HCT116 (cell line): ENCODE results near the gene CPED1.

ENCODE experiments used
- CBX3 ChIP-seq: IDR thresholded peaks from 2 replicates; pipeline ENCODE4 v1.6.1; 2012; ENCODE audit warnings: low read depth
- EZH2 ChIP-seq: fragments of 200-600 bp; sonication (generic); IDR thresholded peaks from 2 replicates; pipeline ENCODE4 v1.6.1; 2017; ENCODE audit warnings: antibody characterized with exemption, mixed run types
- POLR2A ChIP-seq: IDR thresholded peaks from 2 replicates; pipeline ENCODE4 v1.7.0; 2011; ENCODE audit warnings: borderline replicate concordance; ENCODE audit not compliant: insufficient read depth, insufficient read length; ENCODE audit errors: extremely low read depth
- ZNF274 ChIP-seq: fragments of 200-500 bp; sonication (Bioruptor generic); IDR thresholded peaks from 2 replicates; pipeline ENCODE4 v1.6.1; 2014; ENCODE audit warnings: mild to moderate bottlenecking, low read depth, low read length, inconsistent platforms
- TF ChIP-seq, protein P1 (sequence below), 3 experiments: fragments of 200-600 bp in 1 of 3; sonication (generic) in 1 of 3; IDR thresholded peaks in 2 of 3; conservative IDR thresholded peaks in 1 of 3; 2 replicates each; pipeline ENCODE4 v1.5.1; 2012 to 2017; ENCODE audit warnings: low read depth in 2 of 3, low read length in 2 of 3, antibody characterized with exemption in 1 of 3, borderline replicate concordance in 1 of 3, control low read depth in 1 of 3, mild to moderate bottlenecking in 1 of 3, mixed read lengths in 1 of 3, mixed run types in 1 of 3, moderate library complexity in 1 of 3; ENCODE audit not compliant: insufficient read depth in 1 of 3
- TF ChIP-seq, protein P2 (sequence below): IDR thresholded peaks from 2 replicates; pipeline ENCODE4 v1.6.1; 2012; ENCODE audit warnings: low read depth

DNA sequence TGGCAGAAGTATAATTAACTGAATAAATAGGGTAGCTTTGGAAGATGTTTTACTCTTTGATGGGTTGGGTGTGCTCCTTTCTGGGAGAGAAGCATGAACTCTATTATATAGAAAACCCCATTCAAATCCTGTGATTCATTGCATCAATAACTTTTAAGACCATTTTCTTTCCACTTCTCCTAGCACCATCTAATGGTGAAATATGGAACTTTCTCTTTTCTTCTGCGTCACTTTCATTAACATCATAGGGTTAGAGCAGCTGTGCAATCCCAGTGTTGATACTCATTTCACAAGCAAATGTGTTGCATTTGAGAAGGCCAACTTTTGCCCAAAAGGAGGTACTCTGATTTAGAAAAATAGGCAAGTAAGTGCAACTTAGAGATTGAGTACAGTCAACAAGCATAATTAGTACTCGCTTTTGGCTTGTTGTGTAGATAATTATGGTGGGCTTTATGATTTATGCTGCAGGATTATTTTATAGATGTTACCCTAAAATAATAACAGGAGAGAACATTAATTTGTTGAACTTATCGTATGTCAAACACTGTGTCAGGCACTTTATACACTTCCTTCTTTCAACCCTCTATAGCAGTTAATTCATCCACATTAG, 92.9 kb downstream of the CPED1 start:
- TF ChIP-seq, protein P1, sequence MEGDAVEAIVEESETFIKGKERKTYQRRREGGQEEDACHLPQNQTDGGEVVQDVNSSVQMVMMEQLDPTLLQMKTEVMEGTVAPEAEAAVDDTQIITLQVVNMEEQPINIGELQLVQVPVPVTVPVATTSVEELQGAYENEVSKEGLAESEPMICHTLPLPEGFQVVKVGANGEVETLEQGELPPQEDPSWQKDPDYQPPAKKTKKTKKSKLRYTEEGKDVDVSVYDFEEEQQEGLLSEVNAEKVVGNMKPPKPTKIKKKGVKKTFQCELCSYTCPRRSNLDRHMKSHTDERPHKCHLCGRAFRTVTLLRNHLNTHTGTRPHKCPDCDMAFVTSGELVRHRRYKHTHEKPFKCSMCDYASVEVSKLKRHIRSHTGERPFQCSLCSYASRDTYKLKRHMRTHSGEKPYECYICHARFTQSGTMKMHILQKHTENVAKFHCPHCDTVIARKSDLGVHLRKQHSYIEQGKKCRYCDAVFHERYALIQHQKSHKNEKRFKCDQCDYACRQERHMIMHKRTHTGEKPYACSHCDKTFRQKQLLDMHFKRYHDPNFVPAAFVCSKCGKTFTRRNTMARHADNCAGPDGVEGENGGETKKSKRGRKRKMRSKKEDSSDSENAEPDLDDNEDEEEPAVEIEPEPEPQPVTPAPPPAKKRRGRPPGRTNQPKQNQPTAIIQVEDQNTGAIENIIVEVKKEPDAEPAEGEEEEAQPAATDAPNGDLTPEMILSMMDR (IDR thresholded peaks at IDR 0.05 in 2 of 3, conservative IDR thresholded peaks at IDR 0.05 in 1 of 3; ENCODE audit: borderline replicate concordance in 1 of 3, insufficient read depth in 1 of 3, low read depth in 2 of 3, low read length in 2 of 3), result peak; percentile 49 to 70 (median 58); a peak in 5 of 6 replicates
- TF ChIP-seq, protein P2, sequence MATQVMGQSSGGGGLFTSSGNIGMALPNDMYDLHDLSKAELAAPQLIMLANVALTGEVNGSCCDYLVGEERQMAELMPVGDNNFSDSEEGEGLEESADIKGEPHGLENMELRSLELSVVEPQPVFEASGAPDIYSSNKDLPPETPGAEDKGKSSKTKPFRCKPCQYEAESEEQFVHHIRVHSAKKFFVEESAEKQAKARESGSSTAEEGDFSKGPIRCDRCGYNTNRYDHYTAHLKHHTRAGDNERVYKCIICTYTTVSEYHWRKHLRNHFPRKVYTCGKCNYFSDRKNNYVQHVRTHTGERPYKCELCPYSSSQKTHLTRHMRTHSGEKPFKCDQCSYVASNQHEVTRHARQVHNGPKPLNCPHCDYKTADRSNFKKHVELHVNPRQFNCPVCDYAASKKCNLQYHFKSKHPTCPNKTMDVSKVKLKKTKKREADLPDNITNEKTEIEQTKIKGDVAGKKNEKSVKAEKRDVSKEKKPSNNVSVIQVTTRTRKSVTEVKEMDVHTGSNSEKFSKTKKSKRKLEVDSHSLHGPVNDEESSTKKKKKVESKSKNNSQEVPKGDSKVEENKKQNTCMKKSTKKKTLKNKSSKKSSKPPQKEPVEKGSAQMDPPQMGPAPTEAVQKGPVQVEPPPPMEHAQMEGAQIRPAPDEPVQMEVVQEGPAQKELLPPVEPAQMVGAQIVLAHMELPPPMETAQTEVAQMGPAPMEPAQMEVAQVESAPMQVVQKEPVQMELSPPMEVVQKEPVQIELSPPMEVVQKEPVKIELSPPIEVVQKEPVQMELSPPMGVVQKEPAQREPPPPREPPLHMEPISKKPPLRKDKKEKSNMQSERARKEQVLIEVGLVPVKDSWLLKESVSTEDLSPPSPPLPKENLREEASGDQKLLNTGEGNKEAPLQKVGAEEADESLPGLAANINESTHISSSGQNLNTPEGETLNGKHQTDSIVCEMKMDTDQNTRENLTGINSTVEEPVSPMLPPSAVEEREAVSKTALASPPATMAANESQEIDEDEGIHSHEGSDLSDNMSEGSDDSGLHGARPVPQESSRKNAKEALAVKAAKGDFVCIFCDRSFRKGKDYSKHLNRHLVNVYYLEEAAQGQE, result no peak
- TF ChIP-seq POLR2A, result no peak
- TF ChIP-seq EZH2, result no peak
- no peak for TF ChIP-seq CBX3
- no peak for TF ChIP-seq ZNF274
